C4-2B (cell line): Measurements from ENCODE around the gene POLR3A.

Experiments used
- H3K27ac ChIP-seq: fragments of 450-650 bp; 2 replicates; pipeline ENCODE4 v1.5.1; 2017
- ZFX ChIP-seq: fragments of 450-650 bp; IDR thresholded peaks from 2 replicates; pipeline ENCODE4 v1.6.1; 2017
- TF ChIP-seq, protein P1 (sequence below): fragments of 450-650 bp; conservative IDR thresholded peaks from 2 replicates; pipeline ENCODE4 v1.5.1; 2017; ENCODE audit warnings: mild to moderate bottlenecking

The POLR3A gene

DNA sequence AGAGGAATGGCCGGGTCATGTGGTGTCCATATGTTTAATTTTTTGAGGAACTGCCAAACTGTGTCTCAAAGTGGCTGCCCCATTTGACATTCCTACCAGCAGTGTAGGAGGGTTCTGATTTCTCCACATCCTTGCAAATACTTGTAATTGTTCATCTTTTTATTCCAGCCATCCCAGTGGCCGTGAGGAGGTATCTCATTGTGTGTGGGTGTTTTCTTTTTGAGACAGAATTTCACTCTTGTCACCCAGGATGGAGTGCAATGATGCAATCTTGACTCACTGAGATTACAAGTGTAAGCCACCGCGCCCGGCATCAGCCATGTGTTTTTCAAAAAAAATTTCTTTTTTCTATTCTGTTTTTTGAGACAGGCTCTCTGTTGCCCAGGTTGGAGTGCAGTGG, 64.0 kb downstream of the POLR3A start:
- no peak overlapping the region for H3K27ac ChIP-seq
- TF ChIP-seq, protein P1, sequence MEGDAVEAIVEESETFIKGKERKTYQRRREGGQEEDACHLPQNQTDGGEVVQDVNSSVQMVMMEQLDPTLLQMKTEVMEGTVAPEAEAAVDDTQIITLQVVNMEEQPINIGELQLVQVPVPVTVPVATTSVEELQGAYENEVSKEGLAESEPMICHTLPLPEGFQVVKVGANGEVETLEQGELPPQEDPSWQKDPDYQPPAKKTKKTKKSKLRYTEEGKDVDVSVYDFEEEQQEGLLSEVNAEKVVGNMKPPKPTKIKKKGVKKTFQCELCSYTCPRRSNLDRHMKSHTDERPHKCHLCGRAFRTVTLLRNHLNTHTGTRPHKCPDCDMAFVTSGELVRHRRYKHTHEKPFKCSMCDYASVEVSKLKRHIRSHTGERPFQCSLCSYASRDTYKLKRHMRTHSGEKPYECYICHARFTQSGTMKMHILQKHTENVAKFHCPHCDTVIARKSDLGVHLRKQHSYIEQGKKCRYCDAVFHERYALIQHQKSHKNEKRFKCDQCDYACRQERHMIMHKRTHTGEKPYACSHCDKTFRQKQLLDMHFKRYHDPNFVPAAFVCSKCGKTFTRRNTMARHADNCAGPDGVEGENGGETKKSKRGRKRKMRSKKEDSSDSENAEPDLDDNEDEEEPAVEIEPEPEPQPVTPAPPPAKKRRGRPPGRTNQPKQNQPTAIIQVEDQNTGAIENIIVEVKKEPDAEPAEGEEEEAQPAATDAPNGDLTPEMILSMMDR = no peak
- no peak for TF ChIP-seq ZFX

DNA sequence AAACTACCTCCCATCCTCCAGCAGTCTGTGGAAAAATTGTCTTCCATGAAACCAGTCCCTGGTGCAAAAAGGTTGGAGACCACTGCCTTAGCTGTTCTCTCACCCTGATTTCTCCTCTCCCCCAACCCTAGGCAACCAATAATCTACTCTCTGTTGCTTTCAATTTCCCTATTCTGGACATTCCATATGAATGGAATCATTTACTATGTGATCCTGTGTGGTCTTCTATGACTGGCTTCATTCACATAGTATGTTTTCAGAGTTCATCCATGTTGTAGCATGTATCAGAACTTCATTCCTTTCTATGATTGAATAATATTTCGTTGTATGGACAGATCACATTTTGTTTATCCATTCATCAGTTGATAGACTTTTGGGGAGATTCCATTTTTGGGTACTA, 64.5 kb downstream of the POLR3A start:
- no peak for TF ChIP-seq ZFX
- TF ChIP-seq, protein P1 = no peak
- no peak overlapping the region for H3K27ac ChIP-seq

DNA sequence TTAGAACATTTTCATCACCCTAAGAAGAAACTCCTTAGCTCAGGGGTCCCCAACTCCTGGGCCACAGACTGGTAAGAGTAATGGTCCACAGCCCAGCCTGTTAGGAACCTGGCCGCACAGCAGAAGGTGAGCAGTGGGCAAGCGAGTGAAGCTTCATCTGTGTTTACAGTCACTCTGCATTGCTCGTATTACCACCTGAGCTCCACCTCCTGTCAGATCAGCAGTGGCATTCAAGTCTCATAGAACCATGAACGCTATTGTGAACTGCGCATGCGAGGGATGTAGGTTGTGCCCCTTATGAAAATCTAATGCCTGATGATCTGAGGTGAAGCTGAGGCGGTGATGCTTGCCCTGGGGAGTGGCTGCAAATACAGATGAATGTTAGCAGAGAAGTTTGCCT, 65.4 kb downstream of the POLR3A start:
- no peak overlapping the region for H3K27ac ChIP-seq
- no peak for TF ChIP-seq ZFX
- TF ChIP-seq, protein P1 = no peak

DNA sequence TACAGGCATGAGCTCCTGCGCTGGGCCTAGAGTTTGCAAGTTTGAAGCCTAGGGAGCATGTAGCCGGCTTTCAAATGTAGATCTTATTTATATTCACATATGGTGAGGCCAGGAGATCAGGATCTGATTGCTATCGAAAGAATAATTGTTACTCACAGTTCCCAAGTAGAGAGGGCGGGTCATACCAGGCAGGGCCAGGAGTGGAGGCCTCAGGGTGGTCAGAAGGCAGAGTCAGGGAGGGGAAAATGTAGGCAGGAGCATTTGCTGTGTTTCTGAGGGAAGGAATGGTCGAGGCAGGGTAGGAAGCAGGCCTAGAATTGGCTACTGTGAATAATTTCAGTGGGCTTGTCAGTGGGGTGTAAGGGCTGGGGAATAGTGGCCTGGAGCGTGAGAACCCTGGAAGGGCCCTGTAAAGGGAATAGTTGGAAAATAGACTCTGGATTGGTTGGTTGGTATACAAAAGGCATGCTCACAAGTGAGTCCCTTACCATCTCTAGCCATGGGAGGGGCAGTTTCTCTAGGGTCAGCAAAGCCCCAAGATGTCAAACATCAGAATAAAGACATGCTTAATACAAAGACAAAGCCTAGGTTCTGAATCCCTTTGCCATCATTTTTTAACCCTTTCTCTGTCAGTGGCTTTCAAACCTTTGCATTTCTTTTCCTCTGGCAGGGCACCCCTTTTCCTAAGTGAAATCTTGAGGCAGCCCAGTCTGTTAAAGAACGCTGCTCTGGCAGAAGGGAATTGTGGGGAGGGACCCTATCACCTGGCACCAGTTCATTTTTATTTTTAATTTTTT, 66.8 kb downstream of the POLR3A start:
- H3K27ac ChIP-seq = no peak overlapping the region
- TF ChIP-seq, protein P1 = no peak
- TF ChIP-seq ZFX = no peak

DNA sequence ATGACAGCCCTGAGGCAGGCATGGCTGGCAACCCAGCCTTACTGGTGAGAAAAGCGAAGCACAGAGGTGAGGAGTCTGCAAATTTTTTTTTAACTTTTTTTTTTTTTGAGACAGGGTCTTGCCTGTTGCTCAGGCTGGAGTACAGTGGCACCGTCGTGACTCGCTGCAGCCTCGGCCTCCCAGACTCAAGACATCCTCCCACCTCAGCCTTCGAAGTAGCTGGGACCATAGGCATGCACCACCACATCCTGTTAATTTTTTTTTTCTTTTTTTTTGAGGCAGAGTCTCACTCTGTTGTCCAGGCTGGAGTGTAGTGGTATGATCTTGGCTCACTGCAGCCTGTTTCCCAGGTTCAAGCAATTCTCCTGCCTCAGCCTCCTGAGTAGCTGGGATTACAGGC, 67.6 kb downstream of the POLR3A start:
- TF ChIP-seq ZFX = no peak
- TF ChIP-seq, protein P1 = no peak
- no peak overlapping the region for H3K27ac ChIP-seq

DNA sequence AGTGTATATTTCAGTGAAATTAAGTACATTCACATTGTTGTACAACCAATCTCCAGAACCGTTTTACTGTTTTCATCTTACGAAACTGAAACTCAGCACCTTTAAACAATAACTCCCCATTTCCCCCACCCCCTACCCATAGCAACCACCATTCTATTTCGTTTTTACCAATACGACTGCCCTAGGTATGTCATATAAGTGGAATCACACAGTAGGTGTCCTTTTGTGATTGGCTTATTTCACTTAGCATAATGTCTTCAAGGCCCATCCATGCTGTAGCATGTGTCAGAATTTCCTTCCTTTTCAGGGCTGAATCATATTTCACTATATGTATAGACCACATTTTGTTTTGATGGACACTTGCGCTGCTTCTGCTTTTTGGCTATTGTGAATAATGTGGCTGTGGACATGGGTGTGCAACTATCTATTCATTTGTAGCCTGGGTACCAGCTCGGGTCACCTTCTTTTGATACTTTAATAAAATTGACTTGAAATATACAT, 68.4 kb downstream of the POLR3A start:
- no peak for TF ChIP-seq ZFX
- TF ChIP-seq, protein P1 = no peak
- H3K27ac ChIP-seq = no peak overlapping the region

DNA sequence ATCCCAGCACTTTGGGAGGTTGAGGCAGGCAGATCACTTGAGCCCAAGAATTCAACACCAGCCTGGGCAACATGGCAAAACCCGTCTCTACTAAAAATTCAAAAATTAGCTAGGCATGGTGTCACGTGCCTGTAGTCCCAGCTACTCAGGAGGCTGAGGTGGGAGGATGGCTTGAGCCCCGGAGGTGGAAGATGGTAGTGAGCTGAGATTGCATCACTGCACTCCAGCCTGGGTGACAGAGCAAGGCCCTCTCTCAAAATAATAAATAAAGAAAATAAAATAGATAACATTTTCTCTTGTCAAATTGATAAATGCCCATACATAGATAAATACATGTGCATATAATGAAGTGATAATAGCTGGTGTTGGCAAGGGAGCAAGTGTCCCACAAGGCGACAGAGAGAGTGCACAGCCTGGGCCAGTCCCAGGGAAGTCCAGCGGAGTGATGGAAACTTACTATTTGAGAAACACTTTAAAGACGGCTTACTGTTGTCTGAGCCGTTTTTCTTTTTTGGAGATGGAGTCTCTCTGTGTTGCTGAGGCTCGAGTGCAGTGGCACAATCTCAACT, 69.3 kb downstream of the POLR3A start:
- H3K27ac ChIP-seq = no peak overlapping the region
- TF ChIP-seq, protein P1 = no peak
- no peak for TF ChIP-seq ZFX
